K562 treated with DMSO at 1 percent for 4 hours (cell line): ENCODE data around the gene VAV2. TPM values are rescaled to one million over a fixed set of nuclear protein-coding genes. Genes with fewer than 3 reads are reported as not detected.

Experiments used
- total RNA-seq: library from RNA; unstranded; fragments of 300-600 nt; gene quantifications from 2 replicates; pipeline ENCODE4 v1.2.3, GENCODE V29; 2022; ENCODE audit not compliant: insufficient read depth

VAV2 gene
- total RNA-seq, result 0.18 and 0.33 TPM in 2 replicates

GRCh38 chr9:133991964-133992779 lies at the start of gene VAV2:
Gene VAV2, minus strand, starts transcription at chr9:133992324. Its CDS starts 46 bp downstream, at chr9:133992278.

GRCh38 chr9:134024828-134025605 lies 32.9 kb upstream of the VAV2 start, which contains the start of gene BRD3OS:
Gene BRD3OS, plus strand, starts transcription at chr9:134025481. Its CDS starts 1,267 bp downstream, at chr9:134026748.

GRCh38 chr9:133737774-133738639 lies 254.1 kb downstream of the VAV2 start, which contains the start of gene SARDH:
Gene SARDH, minus strand, starts transcription at chr9:133738352. Its CDS starts 4,179 bp downstream, at chr9:133734173.

Other genes starting within 250 kb of the VAV2 start
- gene BRD3OS, start 33.2 kb upstream of the VAV2 start, total RNA-seq, result 2.8 and 3.9 TPM in 2 replicates
- gene BRD3, start 75.7 kb upstream of the VAV2 start, total RNA-seq, result 12.7 and 19.9 TPM in 2 replicates
- 30.5 and 31.0 TPM in 2 replicates for gene WDR5, start 143.8 kb upstream of the VAV2 start, total RNA-seq
- gene RNU6ATAC, start 172.2 kb upstream of the VAV2 start, total RNA-seq, result not detected in 2 replicates